Liver (tissue), 9 donors: ENCODE measurements around the gene ANKFY1. TPM values are rescaled to one million over a fixed set of nuclear protein-coding genes. Genes with fewer than 3 reads are reported as not detected.

Experiments
- DNase-seq: peaks from one replicate; pipeline ENCODE4 v3.0.0-alpha.2; 2017; ENCODE audit warnings: low spot score
- H3K27ac ChIP-seq, 2 donors: one replicate each; pipeline ENCODE4 v1.7.0; 2013; ENCODE audit warnings: inconsistent platforms in 2 of 2, low read length in 2 of 2, control low read depth in 1 of 2, low read depth in 1 of 2, mild to moderate bottlenecking in 1 of 2
- H3K27me3 ChIP-seq, 4 donors: one replicate each; pipeline versions ENCODE4 v1.6.1 to v1.7.0; 2013; ENCODE audit warnings: low read length in 3 of 4, inconsistent platforms in 1 of 4, mild to moderate bottlenecking in 1 of 4, moderate library complexity in 1 of 4; ENCODE audit not compliant: control insufficient read depth in 4 of 4, insufficient read depth in 4 of 4
- H3K36me3 ChIP-seq, 4 donors: one replicate each; pipeline versions ENCODE4 v1.6.1 to v1.7.0; 2013; ENCODE audit warnings: low read length in 3 of 4, mild to moderate bottlenecking in 3 of 4, low read depth in 1 of 4, moderate library complexity in 1 of 4; ENCODE audit not compliant: control insufficient read depth in 4 of 4, insufficient read depth in 3 of 4
- H3K4me1 ChIP-seq, 4 donors: one replicate each; pipeline versions ENCODE4 v1.6.1 to v1.7.0; 2013; ENCODE audit warnings: low read length in 3 of 4, mild to moderate bottlenecking in 3 of 4, moderate library complexity in 1 of 4; ENCODE audit not compliant: control insufficient read depth in 4 of 4, insufficient read depth in 4 of 4
- H3K4me3 ChIP-seq, 3 donors: one replicate each; pipeline versions ENCODE4 v1.6.1 to v1.7.0; 2013; ENCODE audit warnings: low read length in 3 of 3, control low read depth in 1 of 3, low read depth in 1 of 3, mild to moderate bottlenecking in 1 of 3
- H3K9ac ChIP-seq, 2 donors: one replicate each; pipeline ENCODE4 v1.7.0; 2013; ENCODE audit warnings: low read length in 2 of 2, mild to moderate bottlenecking in 2 of 2, moderate library complexity in 2 of 2, control low read depth in 1 of 2, low read depth in 1 of 2
- H3K9me3 ChIP-seq, 4 donors: one replicate each; pipeline versions ENCODE4 v1.6.1 to v1.7.0; 2013; ENCODE audit warnings: low read length in 3 of 4; ENCODE audit not compliant: control insufficient read depth in 4 of 4
- EGR1 ChIP-seq, 2 donors: IDR thresholded peaks; 2 replicates each; pipeline ENCODE4 v1.6.1; 2016 to 2018; ENCODE audit warnings: antibody characterized with exemption in 2 of 2, low read depth in 2 of 2
- FOXA1 ChIP-seq: IDR thresholded peaks from 2 replicates; pipeline ENCODE4 v1.6.1; 2016; ENCODE audit warnings: antibody characterized with exemption
- FOXA2 ChIP-seq: IDR thresholded peaks from 2 replicates; pipeline ENCODE4 v1.6.1; 2016; ENCODE audit warnings: antibody characterized with exemption
- GABPA ChIP-seq, 2 donors: IDR thresholded peaks in 1 of 2; conservative IDR thresholded peaks in 1 of 2; 2 replicates each; pipeline ENCODE4 v1.6.1; 2016; ENCODE audit warnings: antibody characterized with exemption in 2 of 2, mild to moderate bottlenecking in 1 of 2, moderate library complexity in 1 of 2
- HNF4A ChIP-seq, 2 donors: conservative IDR thresholded peaks; 2 replicates each; pipeline ENCODE4 v1.6.1; 2016; ENCODE audit warnings: antibody characterized with exemption in 2 of 2, mild to moderate bottlenecking in 2 of 2
- HNF4G ChIP-seq: IDR thresholded peaks from 2 replicates; pipeline ENCODE4 v1.6.1; 2016; ENCODE audit warnings: antibody characterized with exemption
- JUND ChIP-seq, 2 donors: IDR thresholded peaks; 2 replicates each; pipeline ENCODE4 v1.6.1; 2016; ENCODE audit warnings: antibody characterized with exemption in 2 of 2
- NR2F2 ChIP-seq: IDR thresholded peaks from 2 replicates; pipeline ENCODE4 v1.6.1; 2016; ENCODE audit warnings: antibody characterized with exemption
- RAD21 ChIP-seq, 2 donors: IDR thresholded peaks; 2 replicates each; pipeline ENCODE4 v1.6.1; 2016; ENCODE audit warnings: antibody characterized with exemption in 2 of 2, mild to moderate bottlenecking in 2 of 2
- SP1 ChIP-seq: IDR thresholded peaks from 2 replicates; pipeline ENCODE4 v1.6.1; 2018; ENCODE audit warnings: antibody characterized with exemption, mild to moderate bottlenecking
- TAF1 ChIP-seq: conservative IDR thresholded peaks from 2 replicates; pipeline ENCODE4 v1.6.1; 2016; ENCODE audit warnings: antibody characterized with exemption, mild to moderate bottlenecking
- YY1 ChIP-seq: IDR thresholded peaks from 2 replicates; pipeline ENCODE4 v1.6.1; 2016; ENCODE audit warnings: antibody characterized with exemption, mild to moderate bottlenecking
- WGBS: extraction: QIAGEN DNeasy Blood & Tissue Kit; methylation state at CpG from one replicate; pipeline ENCODE4 v1.1.7; 2013; 5-methylcytosine and 5-hydroxymethylcytosine counted together
- polyA plus RNA-seq, 2 donors: library from polyadenylated mRNA; stranded (reverse) in 1 of 2; unstranded in 1 of 2; fragments of 200-250 nt in 1 of 2; fragments of >200 nt in 1 of 2; fragmentation: Nextera tagmentation in 1 of 2; extraction: Ambion mirVana in 1 of 2; gene quantifications; one replicate each; pipeline versions ENCODE4 v1.2.1 to v1.2.3, GENCODE V29; 2013 to 2015
- total RNA-seq, 2 donors: library from RNA; depleted of rRNA; stranded (reverse); fragments of >200 nt; gene quantifications; one replicate each; pipeline ENCODE4 v1.2.3, GENCODE V29; 2014
- TF ChIP-seq, protein P1 (sequence below): fragments of 150-350 bp; IDR thresholded peaks from 2 replicates; pipeline ENCODE4 v1.5.1; 2017; ENCODE audit warnings: improper control_type of control experiment, low read depth, low read length; ENCODE audit not compliant: missing input control
- TF ChIP-seq, protein P2 (sequence below): IDR thresholded peaks from 2 replicates; pipeline ENCODE4 v1.6.1; 2016; ENCODE audit warnings: antibody characterized with exemption
- TF ChIP-seq, protein P3 (sequence below): IDR thresholded peaks from 2 replicates; pipeline ENCODE4 v1.6.1; 2016; ENCODE audit warnings: antibody characterized with exemption
- TF ChIP-seq, protein P4 (sequence below): IDR thresholded peaks from 2 replicates; pipeline ENCODE4 v1.6.1; 2016; ENCODE audit warnings: antibody characterized with exemption, mild to moderate bottlenecking
- TF ChIP-seq, protein P5 (sequence below): IDR thresholded peaks from 2 replicates; pipeline ENCODE4 v1.6.1; 2016; ENCODE audit warnings: antibody characterized with exemption
- donor health status: healthy.
- donor health status: healthy.
- donor health status: healthy.
- donor health status: healthy.
- donor health status: healthy.

ANKFY1 gene
- total and polyA plus RNA-seq, 4 donors, result 6.8 to 38.6 (median 21.9) TPM

DNA sequence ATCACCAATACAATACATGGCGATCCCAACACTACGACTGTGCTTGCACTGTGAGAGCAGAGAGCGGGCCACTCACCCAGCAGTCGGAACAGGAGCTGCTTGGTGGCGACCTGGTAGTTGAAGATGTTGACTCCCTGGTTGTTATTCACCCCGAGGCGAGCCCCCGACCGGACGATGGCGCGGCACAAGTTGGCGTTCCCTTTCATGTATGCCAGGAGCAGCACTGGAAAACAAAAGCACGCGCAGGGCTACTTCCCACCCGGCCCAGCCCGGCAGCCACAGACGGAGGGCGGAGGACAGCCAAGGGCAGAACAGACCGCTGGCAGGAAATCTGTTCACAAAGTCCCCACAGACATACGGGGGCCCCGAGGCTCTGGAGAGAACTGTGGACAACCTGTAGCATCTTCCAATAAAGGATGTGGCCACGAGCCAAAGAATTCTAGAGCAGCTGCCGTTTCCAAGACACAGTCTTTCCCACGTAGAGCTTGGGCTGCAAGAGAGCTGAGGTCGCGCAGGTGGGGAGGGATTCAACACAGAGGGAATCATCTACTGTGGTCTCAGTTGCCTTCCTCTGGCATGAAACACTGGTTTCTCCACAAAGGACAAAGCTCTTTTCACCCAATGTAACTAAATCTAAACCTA is 93.0 kb downstream of the ANKFY1 start:
- Histone ChIP-seq H3K36me3 (peaks cover 25 to 79% (median 53%) of the 10 kb centered on the region in 4 donors), H3K27ac (no peak overlapping the region), H3K4me1 (no peaks in the 10 kb centered on the region), H3K27me3 (no peaks in the 10 kb centered on the region), H3K9me3 (no peaks in the 10 kb centered on the region), H3K9ac (no peak overlapping the region), H3K4me3 (no peak overlapping the region)
- no peak for DNase-seq
- 96% methylated on average over 27 of the region's 27 CpGs for WGBS
- no peak for TF ChIP-seq SP1
- no peak for TF ChIP-seq JUND (IDR thresholded peaks at IDR 0.05)
- no peak for TF ChIP-seq NR2F2
- TF ChIP-seq, protein P1, sequence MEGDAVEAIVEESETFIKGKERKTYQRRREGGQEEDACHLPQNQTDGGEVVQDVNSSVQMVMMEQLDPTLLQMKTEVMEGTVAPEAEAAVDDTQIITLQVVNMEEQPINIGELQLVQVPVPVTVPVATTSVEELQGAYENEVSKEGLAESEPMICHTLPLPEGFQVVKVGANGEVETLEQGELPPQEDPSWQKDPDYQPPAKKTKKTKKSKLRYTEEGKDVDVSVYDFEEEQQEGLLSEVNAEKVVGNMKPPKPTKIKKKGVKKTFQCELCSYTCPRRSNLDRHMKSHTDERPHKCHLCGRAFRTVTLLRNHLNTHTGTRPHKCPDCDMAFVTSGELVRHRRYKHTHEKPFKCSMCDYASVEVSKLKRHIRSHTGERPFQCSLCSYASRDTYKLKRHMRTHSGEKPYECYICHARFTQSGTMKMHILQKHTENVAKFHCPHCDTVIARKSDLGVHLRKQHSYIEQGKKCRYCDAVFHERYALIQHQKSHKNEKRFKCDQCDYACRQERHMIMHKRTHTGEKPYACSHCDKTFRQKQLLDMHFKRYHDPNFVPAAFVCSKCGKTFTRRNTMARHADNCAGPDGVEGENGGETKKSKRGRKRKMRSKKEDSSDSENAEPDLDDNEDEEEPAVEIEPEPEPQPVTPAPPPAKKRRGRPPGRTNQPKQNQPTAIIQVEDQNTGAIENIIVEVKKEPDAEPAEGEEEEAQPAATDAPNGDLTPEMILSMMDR, result no peak
- no peak for TF ChIP-seq RAD21 (IDR thresholded peaks at IDR 0.05)

DNA sequence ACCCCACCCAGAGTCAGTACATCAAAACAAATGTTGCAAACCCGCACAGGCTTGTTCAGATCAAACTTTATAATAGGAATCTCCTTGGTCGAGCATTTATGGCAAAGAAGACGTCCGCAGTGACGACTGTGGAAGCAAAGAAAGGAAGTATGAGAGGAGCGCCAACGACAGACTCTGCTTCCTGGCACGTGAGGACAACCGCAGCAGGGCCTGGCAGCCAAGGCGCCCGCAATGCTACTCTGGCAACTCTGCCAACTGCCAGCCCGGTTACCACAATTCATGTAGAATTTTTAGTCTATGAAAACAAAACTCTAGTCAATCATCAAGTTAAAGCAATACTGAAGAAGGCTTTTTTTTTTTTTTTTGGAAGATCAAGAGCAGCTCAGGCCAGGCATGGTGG is 96.0 kb downstream of the ANKFY1 start:
- H3K9ac ChIP-seq, result no peak overlapping the region
- no peak overlapping the region for H3K4me3 ChIP-seq
- peaks cover 21 to 77% (median 46%) of the 10 kb centered on the region in 4 donors for H3K36me3 ChIP-seq
- TF ChIP-seq, protein P2, sequence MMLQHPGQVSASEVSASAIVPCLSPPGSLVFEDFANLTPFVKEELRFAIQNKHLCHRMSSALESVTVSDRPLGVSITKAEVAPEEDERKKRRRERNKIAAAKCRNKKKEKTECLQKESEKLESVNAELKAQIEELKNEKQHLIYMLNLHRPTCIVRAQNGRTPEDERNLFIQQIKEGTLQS, result no peak
- TF ChIP-seq HNF4G, result no peak
- no peak for TF ChIP-seq TAF1
- WGBS, result 89% methylated on average over 12 of the region's 12 CpGs
- H3K27ac ChIP-seq, result no peak overlapping the region
- H3K9me3 ChIP-seq, result no peaks in the 10 kb centered on the region
- no peak for DNase-seq
- no peaks in the 10 kb centered on the region for H3K4me1 ChIP-seq
- H3K27me3 ChIP-seq, result no peaks in the 10 kb centered on the region

DNA sequence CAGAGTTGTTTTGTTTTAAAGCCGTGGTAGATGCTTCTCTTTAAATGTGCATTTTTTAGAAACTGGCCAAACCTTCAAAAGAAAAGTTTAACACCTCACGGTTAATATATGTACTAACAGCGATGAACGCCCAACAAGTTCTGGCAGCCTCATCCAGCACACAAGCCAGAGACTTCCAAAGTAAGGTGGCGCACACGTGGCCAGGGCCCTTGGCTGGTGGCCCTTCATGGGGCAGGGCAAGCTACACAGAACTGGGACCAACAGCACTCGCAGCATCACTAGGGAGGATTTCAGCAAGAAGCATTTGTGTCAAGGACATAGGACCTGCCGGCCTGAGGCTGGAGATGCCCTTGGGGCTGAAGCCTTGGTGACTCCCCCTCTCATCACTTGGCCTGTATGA is 97.4 kb downstream of the ANKFY1 start:
- DNase-seq, result no peak
- peaks cover 13 to 66% (median 37%) of the 10 kb centered on the region in 4 donors for H3K36me3 ChIP-seq
- H3K27me3 ChIP-seq, result no peaks in the 10 kb centered on the region
- H3K9ac ChIP-seq, result no peak overlapping the region
- no peak overlapping the region for H3K4me3 ChIP-seq
- H3K4me1 ChIP-seq, result no peaks in the 10 kb centered on the region
- WGBS, result 94% methylated on average over 8 of the region's 8 CpGs
- TF ChIP-seq, protein P3, sequence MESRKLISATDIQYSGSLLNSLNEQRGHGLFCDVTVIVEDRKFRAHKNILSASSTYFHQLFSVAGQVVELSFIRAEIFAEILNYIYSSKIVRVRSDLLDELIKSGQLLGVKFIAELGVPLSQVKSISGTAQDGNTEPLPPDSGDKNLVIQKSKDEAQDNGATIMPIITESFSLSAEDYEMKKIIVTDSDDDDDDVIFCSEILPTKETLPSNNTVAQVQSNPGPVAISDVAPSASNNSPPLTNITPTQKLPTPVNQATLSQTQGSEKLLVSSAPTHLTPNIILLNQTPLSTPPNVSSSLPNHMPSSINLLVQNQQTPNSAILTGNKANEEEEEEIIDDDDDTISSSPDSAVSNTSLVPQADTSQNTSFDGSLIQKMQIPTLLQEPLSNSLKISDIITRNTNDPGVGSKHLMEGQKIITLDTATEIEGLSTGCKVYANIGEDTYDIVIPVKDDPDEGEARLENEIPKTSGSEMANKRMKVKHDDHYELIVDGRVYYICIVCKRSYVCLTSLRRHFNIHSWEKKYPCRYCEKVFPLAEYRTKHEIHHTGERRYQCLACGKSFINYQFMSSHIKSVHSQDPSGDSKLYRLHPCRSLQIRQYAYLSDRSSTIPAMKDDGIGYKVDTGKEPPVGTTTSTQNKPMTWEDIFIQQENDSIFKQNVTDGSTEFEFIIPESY, result no peak
- TF ChIP-seq, protein P2, result no peak
- TF ChIP-seq HNF4A (conservative IDR thresholded peaks at IDR 0.05) (no peak), EGR1 (IDR thresholded peaks at IDR 0.05; ENCODE audit: low read depth in 2 of 2) (no peak), SP1 (no peak), RAD21 (IDR thresholded peaks at IDR 0.05) (no peak), YY1 (no peak), NR2F2 (no peak), FOXA2 (no peak), GABPA (IDR thresholded peaks at IDR 0.05 in 1 of 2, conservative IDR thresholded peaks at IDR 0.05 in 1 of 2) (no peak), JUND (IDR thresholded peaks at IDR 0.05) (no peak), FOXA1 (no peak)
- TF ChIP-seq, protein P4, sequence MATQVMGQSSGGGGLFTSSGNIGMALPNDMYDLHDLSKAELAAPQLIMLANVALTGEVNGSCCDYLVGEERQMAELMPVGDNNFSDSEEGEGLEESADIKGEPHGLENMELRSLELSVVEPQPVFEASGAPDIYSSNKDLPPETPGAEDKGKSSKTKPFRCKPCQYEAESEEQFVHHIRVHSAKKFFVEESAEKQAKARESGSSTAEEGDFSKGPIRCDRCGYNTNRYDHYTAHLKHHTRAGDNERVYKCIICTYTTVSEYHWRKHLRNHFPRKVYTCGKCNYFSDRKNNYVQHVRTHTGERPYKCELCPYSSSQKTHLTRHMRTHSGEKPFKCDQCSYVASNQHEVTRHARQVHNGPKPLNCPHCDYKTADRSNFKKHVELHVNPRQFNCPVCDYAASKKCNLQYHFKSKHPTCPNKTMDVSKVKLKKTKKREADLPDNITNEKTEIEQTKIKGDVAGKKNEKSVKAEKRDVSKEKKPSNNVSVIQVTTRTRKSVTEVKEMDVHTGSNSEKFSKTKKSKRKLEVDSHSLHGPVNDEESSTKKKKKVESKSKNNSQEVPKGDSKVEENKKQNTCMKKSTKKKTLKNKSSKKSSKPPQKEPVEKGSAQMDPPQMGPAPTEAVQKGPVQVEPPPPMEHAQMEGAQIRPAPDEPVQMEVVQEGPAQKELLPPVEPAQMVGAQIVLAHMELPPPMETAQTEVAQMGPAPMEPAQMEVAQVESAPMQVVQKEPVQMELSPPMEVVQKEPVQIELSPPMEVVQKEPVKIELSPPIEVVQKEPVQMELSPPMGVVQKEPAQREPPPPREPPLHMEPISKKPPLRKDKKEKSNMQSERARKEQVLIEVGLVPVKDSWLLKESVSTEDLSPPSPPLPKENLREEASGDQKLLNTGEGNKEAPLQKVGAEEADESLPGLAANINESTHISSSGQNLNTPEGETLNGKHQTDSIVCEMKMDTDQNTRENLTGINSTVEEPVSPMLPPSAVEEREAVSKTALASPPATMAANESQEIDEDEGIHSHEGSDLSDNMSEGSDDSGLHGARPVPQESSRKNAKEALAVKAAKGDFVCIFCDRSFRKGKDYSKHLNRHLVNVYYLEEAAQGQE, result no peak
- TF ChIP-seq, protein P5, sequence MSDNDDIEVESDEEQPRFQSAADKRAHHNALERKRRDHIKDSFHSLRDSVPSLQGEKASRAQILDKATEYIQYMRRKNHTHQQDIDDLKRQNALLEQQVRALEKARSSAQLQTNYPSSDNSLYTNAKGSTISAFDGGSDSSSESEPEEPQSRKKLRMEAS, result no peak
- no peaks in the 10 kb centered on the region for H3K9me3 ChIP-seq
- no peak overlapping the region for H3K27ac ChIP-seq
